IMR-90 (cell line): ENCODE measurements around the gene AFAP1L2. TPM values are rescaled to one million over a fixed set of nuclear protein-coding genes. Genes with fewer than 3 reads are reported as not detected.

Source experiments
- ATAC-seq: fragments of 200-7000 bp; cut with Tn5 transposase; 2 replicates; pipeline ENCODE4 v1.9.1; 2020; ENCODE audit warnings: low read depth, mild to moderate bottlenecking, moderate library complexity
- BruUV-seq: library from RNA; stranded (reverse); fragments of 400-500 nt; replicated peaks from 2 replicates; lab custom pipeline; 2021; lab: Mats Ljungman, UMichigan
- CTCF ChIA-PET: fragments of 300-600 bp; formaldehyde crosslinking; extraction: SDS; loops from one replicate; lab custom pipeline; 2021; ENCODE audit warnings: antibody characterized with exemption; lab: Yijun Ruan, JAX
- POLR2A ChIA-PET: fragments of 300-600 bp; sonication (Branson Sonifier 250); formaldehyde crosslinking; loops from one replicate; lab custom pipeline; 2022; ENCODE audit warnings: antibody characterized with exemption; ENCODE audit not compliant: unreplicated experiment; lab: Charles Lee
- DNase-seq: peaks from one replicate; pipeline ENCODE4 v3.0.0; 2013
- H2AFZ ChIP-seq: replicated peaks from 2 replicates; pipeline ENCODE3; 2013; ENCODE audit warnings: low read length, mild to moderate bottlenecking; ENCODE audit not compliant: poor library complexity
- H2AK5ac ChIP-seq: 2 replicates; pipeline ENCODE4 v1.6.1; 2013; ENCODE audit warnings: low read depth, low read length, inconsistent platforms
- H2AK9ac ChIP-seq: replicated peaks from 2 replicates; pipeline ENCODE3; 2013; ENCODE audit warnings: mild to moderate bottlenecking, low read depth, low read length, moderate library complexity; ENCODE audit not compliant: poor library complexity
- H2BK120ac ChIP-seq: 2 replicates; pipeline ENCODE4 v1.6.1; 2013; ENCODE audit warnings: low read depth, low read length, inconsistent platforms
- H2BK15ac ChIP-seq: 3 replicates; pipeline ENCODE4 v1.6.1; 2013; ENCODE audit warnings: low read depth, low read length, inconsistent platforms
- H2BK20ac ChIP-seq: 2 replicates; pipeline ENCODE4 v1.6.1; 2013; ENCODE audit warnings: low read depth, mild to moderate bottlenecking, inconsistent platforms, low read length, moderate library complexity
- H2BK5ac ChIP-seq: 2 replicates; pipeline ENCODE4 v1.6.1; 2013; ENCODE audit warnings: mild to moderate bottlenecking, low read depth, low read length, inconsistent platforms; ENCODE audit not compliant: poor library complexity, severe bottlenecking
- H3K14ac ChIP-seq: replicated peaks from 2 replicates; pipeline ENCODE4 v1.6.1; 2013; ENCODE audit warnings: low read depth, low read length, inconsistent platforms
- H3K18ac ChIP-seq: 2 replicates; pipeline ENCODE4 v1.6.1; 2013; ENCODE audit warnings: low read depth, low read length, control low read depth
- H3K23ac ChIP-seq: 2 replicates; pipeline ENCODE4 v1.6.1; 2013; ENCODE audit warnings: low read depth, low read length, inconsistent platforms
- H3K27ac ChIP-seq: 2 replicates; pipeline ENCODE4 v1.5.1; 2013; ENCODE audit warnings: mild to moderate bottlenecking, control low read depth, low read length; ENCODE audit not compliant: insufficient read depth
- H3K27me3 ChIP-seq: 2 replicates; pipeline ENCODE4 v1.6.1; 2013; ENCODE audit warnings: low read length; ENCODE audit not compliant: control insufficient read depth, insufficient read depth
- H3K36me3 ChIP-seq: 2 replicates; pipeline ENCODE4 v1.6.1; 2013; ENCODE audit warnings: low read length, mixed read lengths; ENCODE audit not compliant: control insufficient read depth, insufficient read depth
- H3K4ac ChIP-seq: 2 replicates; pipeline ENCODE4 v1.6.1; 2013; ENCODE audit warnings: low read depth, low read length, inconsistent platforms
- H3K4me1 ChIP-seq: 2 replicates; pipeline ENCODE4 v1.6.1; 2013; ENCODE audit warnings: low read length, mixed read lengths; ENCODE audit not compliant: control insufficient read depth, insufficient read depth
- H3K4me2 ChIP-seq: 2 replicates; pipeline ENCODE4 v1.6.1; 2013; ENCODE audit warnings: low read depth, mild to moderate bottlenecking, control low read depth, low read length, moderate library complexity
- H3K4me3 ChIP-seq: 2 replicates; pipeline ENCODE4 v1.5.1; 2013; ENCODE audit warnings: low read depth, mild to moderate bottlenecking, control low read depth, low read length, moderate library complexity; ENCODE audit not compliant: insufficient read depth
- H3K56ac ChIP-seq: 2 replicates; pipeline ENCODE4 v1.6.1; 2013; ENCODE audit warnings: low read length, inconsistent platforms; ENCODE audit not compliant: insufficient read depth; ENCODE audit errors: extremely low read depth
- H3K79me1 ChIP-seq, 2 experiments: 2 replicates each; pipeline ENCODE4 v1.6.1; 2013; ENCODE audit warnings: low read length in 2 of 2, inconsistent platforms in 1 of 2, low read depth in 1 of 2
- H3K9ac ChIP-seq: 2 replicates; pipeline ENCODE4 v1.6.1; 2013; ENCODE audit warnings: low read depth, low read length, control low read depth
- H3K9me1 ChIP-seq: 2 replicates; pipeline ENCODE4 v1.6.1; 2013; ENCODE audit warnings: low read length, inconsistent platforms; ENCODE audit not compliant: insufficient read depth
- H3K9me3 ChIP-seq: 2 replicates; pipeline ENCODE4 v1.6.1; 2013; ENCODE audit warnings: low read length; ENCODE audit not compliant: control insufficient read depth, insufficient read depth
- H4K20me1 ChIP-seq: 2 replicates; pipeline ENCODE4 v1.6.1; 2013; ENCODE audit warnings: low read length, inconsistent platforms; ENCODE audit not compliant: insufficient read depth
- H4K5ac ChIP-seq: 2 replicates; pipeline ENCODE4 v1.6.1; 2013; ENCODE audit warnings: mild to moderate bottlenecking, low read depth, low read length, control low read depth
- H4K8ac ChIP-seq, 2 experiments: 2 replicates each; pipeline ENCODE4 v1.6.1; 2013; ENCODE audit warnings: low read depth in 2 of 2, low read length in 2 of 2, control low read depth in 1 of 2, inconsistent platforms in 1 of 2
- H4K91ac ChIP-seq: 2 replicates; pipeline ENCODE4 v1.6.1; 2013; ENCODE audit warnings: low read depth, low read length, inconsistent platforms; ENCODE audit not compliant: insufficient read depth
- FOS ChIP-seq: fragments of 150-350 bp; IDR thresholded peaks from 2 replicates; pipeline ENCODE4 v1.6.1; 2016; ENCODE audit warnings: low read depth, low read length
- MAFK ChIP-seq: IDR thresholded peaks from 2 replicates; pipeline ENCODE4 v1.6.1; 2012; ENCODE audit warnings: low read depth, low read length, improper control_type of control experiment
- RAD21 ChIP-seq: IDR thresholded peaks from 2 replicates; pipeline ENCODE4 v1.6.1; 2012; ENCODE audit warnings: low read length, improper control_type of control experiment
- WGBS, 2 experiments: methylation state at CpG; one replicate each; pipeline versions ENCODE4 v1.1.5 to v1.1.7; 2013; ENCODE audit warnings: missing lambda C conversion rate in 2 of 2; ENCODE audit not compliant: insufficient read length in 1 of 2; ENCODE audit errors: extremely low coverage in 2 of 2; 5-methylcytosine and 5-hydroxymethylcytosine counted together
- dilution Hi-C: fragments of 300-500 bp; cut with HindIII; formaldehyde crosslinking; loops from one replicate; pipeline ENCODE4 v1.14.3; 2018; ENCODE audit warnings: low sequenced_read_pairs; ENCODE audit not compliant: unreplicated experiment
- in situ Hi-C: fragments of 300-500 bp; cut with MboI; formaldehyde crosslinking; loops from 3 replicates; pipeline ENCODE4 v1.14.3; 2019; ENCODE audit warnings: low sequenced_read_pairs, inconsistent platforms, mixed read lengths
- intact Hi-C: fragments of 100-400 bp; cut with micrococcal nuclease; formaldehyde crosslinking; loops from 2 replicates; pipeline ENCODE4 v1.10.0; 2022
- polyA plus RNA-seq, 3 experiments: library from polyadenylated mRNA; depleted of rRNA; stranded (reverse); fragments of >200 nt; gene quantifications; 2 replicates each; pipeline ENCODE4 v1.2.3, GENCODE V29; 2012; ENCODE audit warnings: low replicate concordance in 1 of 3
- total RNA-seq: library from RNA; depleted of rRNA; stranded (reverse); fragments of >200 nt; gene quantifications from 2 replicates; pipeline ENCODE4 v1.2.3, GENCODE V29; 2012
- TF ChIP-seq, protein P1 (sequence below): fragments of 150-350 bp; IDR thresholded peaks from 2 replicates; pipeline ENCODE4 v1.6.1; 2016; ENCODE audit warnings: low read depth, mild to moderate bottlenecking, low read length, moderate library complexity, borderline replicate concordance

AFAP1L2 gene
- total and polyA plus RNA-seq, 2 of the 4 experiments (the other 2 are of a cell fraction) = under 0.01 to 0.10 TPM

DNA sequence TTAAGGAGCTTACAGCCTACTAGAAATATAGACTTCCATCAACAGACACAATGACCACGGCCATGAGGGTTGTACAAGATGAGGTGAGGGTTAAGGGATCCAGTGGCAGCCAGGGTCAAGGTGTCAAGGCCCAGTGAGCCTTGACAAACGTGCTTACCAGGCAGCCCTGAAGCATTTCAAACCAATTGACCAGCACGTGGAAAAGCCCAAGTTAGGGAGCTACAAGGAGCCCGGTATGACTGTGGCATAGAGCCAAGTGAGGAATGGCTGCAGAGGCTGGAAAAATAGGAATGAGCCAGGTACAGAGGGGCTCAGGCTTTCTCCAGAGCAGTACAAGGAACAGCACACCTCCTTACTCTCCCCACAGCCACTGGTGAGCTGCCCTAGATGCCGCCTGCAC lies 12.7 kb downstream of the AFAP1L2 start:
- in situ Hi-C loops = no loop called here
- H2BK20ac ChIP-seq = no peak overlapping the region
- no peaks in the 10 kb centered on the region for H3K79me1 ChIP-seq
- no peak for ATAC-seq
- H3K4me1 ChIP-seq = peaks cover 1% of the 10 kb centered on the region; the same call in 1 of the 2 replicates
- no peak overlapping the region for H4K8ac ChIP-seq
- DNase-seq = no peak
- TF ChIP-seq, protein P1, sequence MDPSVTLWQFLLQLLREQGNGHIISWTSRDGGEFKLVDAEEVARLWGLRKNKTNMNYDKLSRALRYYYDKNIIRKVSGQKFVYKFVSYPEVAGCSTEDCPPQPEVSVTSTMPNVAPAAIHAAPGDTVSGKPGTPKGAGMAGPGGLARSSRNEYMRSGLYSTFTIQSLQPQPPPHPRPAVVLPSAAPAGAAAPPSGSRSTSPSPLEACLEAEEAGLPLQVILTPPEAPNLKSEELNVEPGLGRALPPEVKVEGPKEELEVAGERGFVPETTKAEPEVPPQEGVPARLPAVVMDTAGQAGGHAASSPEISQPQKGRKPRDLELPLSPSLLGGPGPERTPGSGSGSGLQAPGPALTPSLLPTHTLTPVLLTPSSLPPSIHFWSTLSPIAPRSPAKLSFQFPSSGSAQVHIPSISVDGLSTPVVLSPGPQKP = no peak
- no peak for TF ChIP-seq FOS
- no peak for TF ChIP-seq MAFK
- no peak for TF ChIP-seq RAD21
- no peak overlapping the region for H3K4me3 ChIP-seq
- CTCF ChIA-PET = interaction anchor here (0.6 kb wide), 1 partner anchor 52 kb away, joined by 3 read pairs; no protein-coding TSS in a partner anchor
- no peak overlapping the region for H3K4ac ChIP-seq
- 37% methylated on average over 2 of the region's 5 CpGs; no CpG with 5 or more reads in 1 of the 2 experiments for WGBS, 2 experiments
- intact Hi-C loops = no loop called here
- H3K9me3 ChIP-seq = no peaks in the 10 kb centered on the region
- POLR2A ChIA-PET = no interaction called here
- no peaks in the 10 kb centered on the region for H3K9me1 ChIP-seq
- H3K4me2 ChIP-seq = no peak overlapping the region
- BruUV-seq = no TSS peak
- peaks cover 38% of the 10 kb centered on the region for H3K27me3 ChIP-seq
- no peak overlapping the region for H2BK5ac ChIP-seq
- no peak overlapping the region for H2AFZ ChIP-seq
- H3K56ac ChIP-seq = no peak overlapping the region
- H3K9ac ChIP-seq = no peak overlapping the region
- H3K23ac ChIP-seq = no peak overlapping the region
- no peak overlapping the region for H4K5ac ChIP-seq
- no peaks in the 10 kb centered on the region for H4K20me1 ChIP-seq
- H3K18ac ChIP-seq = no peak overlapping the region
- dilution Hi-C loops = no loop called here
- no peak overlapping the region for H4K91ac ChIP-seq
- H3K27ac ChIP-seq = no peak overlapping the region
- no peak overlapping the region for H2AK5ac ChIP-seq
- no peaks in the 10 kb centered on the region; the same call in 1 of the 2 replicates for H3K36me3 ChIP-seq
- H3K14ac ChIP-seq = no peak overlapping the region
- H2BK15ac ChIP-seq = no peak overlapping the region
- H2BK120ac ChIP-seq = no peak overlapping the region
- no peak overlapping the region for H2AK9ac ChIP-seq
